ENCODE data around the gene FUT9.

- TF ChIP-seq RCOR1 (conservative IDR thresholded peaks at IDR 0.05; ENCODE audit: low read depth, low read length) (no peak), CEBPB (IDR thresholded peaks at IDR 0.05; ENCODE audit: borderline replicate concordance in 1 of 2, low read depth in 2 of 2, low read length in 2 of 2) (no peak)
These were observed 100.9 kb downstream of the FUT9 start for GRCh38 chr6:96116674-96117073.

Measured in GM12878 (cell line).